Panc1 (cell line): ENCODE measurements around the gene MAL. TPM values are rescaled to one million over a fixed set of nuclear protein-coding genes. Genes with fewer than 3 reads are reported as not detected.

Experiments used
- ATAC-seq: fragments of 200-7000 bp; cut with Tn5 transposase; 2 replicates; pipeline ENCODE4 v1.9.1; 2020; ENCODE audit warnings: mild to moderate bottlenecking, moderate library complexity
- BruUV-seq: library from RNA; stranded (reverse); fragments of 400-500 nt; replicated peaks from 2 replicates; lab custom pipeline; 2021; lab: Mats Ljungman, UMichigan
- CTCF ChIA-PET: fragments of 300-600 bp; sonication (Branson Sonifier 250); formaldehyde crosslinking; loops from one replicate; lab custom pipeline; 2022; ENCODE audit warnings: antibody characterized with exemption; lab: Charles Lee
- POLR2A ChIA-PET: fragments of 300-600 bp; sonication (Branson Sonifier 250); formaldehyde crosslinking; loops from one replicate; lab custom pipeline; 2022; ENCODE audit warnings: antibody characterized with exemption; lab: Charles Lee
- DNase-seq: peaks from one replicate; pipeline ENCODE4 v3.0.0-alpha.2; 2010; ENCODE audit warnings: low read depth, low spot score
- H3K27ac ChIP-seq: 2 replicates; pipeline ENCODE4 v1.5.1; 2011; ENCODE audit warnings: mild to moderate bottlenecking, low read length, inconsistent platforms
- H3K27me3 ChIP-seq: fragments of 200-500 bp; sonication (Bioruptor generic); 2 replicates; pipeline ENCODE4 v1.6.0; 2014; ENCODE audit warnings: low read length, inconsistent platforms; ENCODE audit not compliant: control insufficient read depth, insufficient read depth
- H3K36me3 ChIP-seq: fragments of 200-500 bp; sonication (Bioruptor generic); 2 replicates; pipeline ENCODE4 v1.5.1; 2014; ENCODE audit warnings: inconsistent platforms, mild to moderate bottlenecking, low read length, moderate library complexity; ENCODE audit not compliant: control insufficient read depth, insufficient read depth
- H3K4me1 ChIP-seq: 2 replicates; pipeline ENCODE4 v1.5.1; 2011; ENCODE audit warnings: inconsistent platforms, mild to moderate bottlenecking, low read length, moderate library complexity; ENCODE audit not compliant: control insufficient read depth, insufficient read depth
- H3K4me3 ChIP-seq, 2 experiments: 2 replicates each; pipeline ENCODE4 v1.5.1; 2011 to 2012; ENCODE audit warnings: low read depth in 2 of 2, low read length in 2 of 2, mild to moderate bottlenecking in 2 of 2, inconsistent platforms in 1 of 2, moderate library complexity in 1 of 2
- H3K9me3 ChIP-seq: fragments of 200-500 bp; sonication (Bioruptor generic); 2 replicates; pipeline ENCODE4 v1.5.1; 2014; ENCODE audit warnings: low read depth, mild to moderate bottlenecking, inconsistent platforms, low read length, moderate library complexity; ENCODE audit not compliant: control insufficient read depth, insufficient read depth
- POLR2AphosphoS5 ChIP-seq: IDR thresholded peaks from 2 replicates; pipeline ENCODE4 v1.6.1; 2012; ENCODE audit warnings: mild to moderate bottlenecking, low read depth, low read length, moderate library complexity
- SIN3A ChIP-seq: IDR thresholded peaks from 2 replicates; pipeline ENCODE4 v1.6.1; 2012; ENCODE audit warnings: low read depth, mild to moderate bottlenecking, low read length, moderate library complexity, borderline replicate concordance; ENCODE audit not compliant: insufficient read depth
- TCF7L2 ChIP-seq: IDR thresholded peaks from 2 replicates; pipeline ENCODE4 v1.6.1; 2011; ENCODE audit warnings: mild to moderate bottlenecking, low read depth, low read length, inconsistent platforms
- in situ Hi-C: cut with HindIII; loops from 2 replicates; pipeline ENCODE4 v1.10.0; 2016; ENCODE audit warnings: low sequenced_read_pairs, low pct_unique_long_range_greater_than_20kb
- intact Hi-C: fragments of 100-400 bp; cut with micrococcal nuclease; formaldehyde crosslinking; loops from one replicate; pipeline ENCODE4 v1.10.0; 2022; ENCODE audit not compliant: unreplicated experiment
- total RNA-seq: library from RNA; stranded (reverse); gene quantifications from one replicate; pipeline ENCODE4 v1.2.1, GENCODE V29; 2021; ENCODE audit not compliant: unreplicated experiment
- TF ChIP-seq, protein P1 (sequence below), 2 experiments: IDR thresholded peaks; 2 replicates each; pipeline ENCODE4 v1.6.1; 2011 to 2012; ENCODE audit warnings: low read depth in 2 of 2, control low read depth in 1 of 2, low read length in 1 of 2, mild to moderate bottlenecking in 1 of 2, moderate library complexity in 1 of 2; ENCODE audit not compliant: insufficient read depth in 1 of 2
- TF ChIP-seq, protein P2 (sequence below): fragments of 450-650 bp; IDR thresholded peaks from 2 replicates; pipeline ENCODE4 v1.5.1; 2017; ENCODE audit warnings: mild to moderate bottlenecking

MAL gene
- total RNA-seq, 1 experiment from 2014 or later: 1.3 TPM

- 0 out of 2 replicates have a peak, but pooled peaks cover 4% of the 10 kb centered on the region for H3K27me3 ChIP-seq
- ChIA-PET POLR2A (no interaction called here), CTCF (interaction anchor here (1.1 kb wide), 1 partner anchor 40 kb away, joined by 4 read pairs; no protein-coding TSS in a partner anchor)
- no TSS peak for BruUV-seq
- DNase-seq (no peak), ATAC-seq (no peak)
- in situ Hi-C loops (no loop called here), intact Hi-C loops (no loop called here)
- H3K27ac ChIP-seq: no peak overlapping the region
- TF ChIP-seq, protein P1, sequence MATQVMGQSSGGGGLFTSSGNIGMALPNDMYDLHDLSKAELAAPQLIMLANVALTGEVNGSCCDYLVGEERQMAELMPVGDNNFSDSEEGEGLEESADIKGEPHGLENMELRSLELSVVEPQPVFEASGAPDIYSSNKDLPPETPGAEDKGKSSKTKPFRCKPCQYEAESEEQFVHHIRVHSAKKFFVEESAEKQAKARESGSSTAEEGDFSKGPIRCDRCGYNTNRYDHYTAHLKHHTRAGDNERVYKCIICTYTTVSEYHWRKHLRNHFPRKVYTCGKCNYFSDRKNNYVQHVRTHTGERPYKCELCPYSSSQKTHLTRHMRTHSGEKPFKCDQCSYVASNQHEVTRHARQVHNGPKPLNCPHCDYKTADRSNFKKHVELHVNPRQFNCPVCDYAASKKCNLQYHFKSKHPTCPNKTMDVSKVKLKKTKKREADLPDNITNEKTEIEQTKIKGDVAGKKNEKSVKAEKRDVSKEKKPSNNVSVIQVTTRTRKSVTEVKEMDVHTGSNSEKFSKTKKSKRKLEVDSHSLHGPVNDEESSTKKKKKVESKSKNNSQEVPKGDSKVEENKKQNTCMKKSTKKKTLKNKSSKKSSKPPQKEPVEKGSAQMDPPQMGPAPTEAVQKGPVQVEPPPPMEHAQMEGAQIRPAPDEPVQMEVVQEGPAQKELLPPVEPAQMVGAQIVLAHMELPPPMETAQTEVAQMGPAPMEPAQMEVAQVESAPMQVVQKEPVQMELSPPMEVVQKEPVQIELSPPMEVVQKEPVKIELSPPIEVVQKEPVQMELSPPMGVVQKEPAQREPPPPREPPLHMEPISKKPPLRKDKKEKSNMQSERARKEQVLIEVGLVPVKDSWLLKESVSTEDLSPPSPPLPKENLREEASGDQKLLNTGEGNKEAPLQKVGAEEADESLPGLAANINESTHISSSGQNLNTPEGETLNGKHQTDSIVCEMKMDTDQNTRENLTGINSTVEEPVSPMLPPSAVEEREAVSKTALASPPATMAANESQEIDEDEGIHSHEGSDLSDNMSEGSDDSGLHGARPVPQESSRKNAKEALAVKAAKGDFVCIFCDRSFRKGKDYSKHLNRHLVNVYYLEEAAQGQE (IDR thresholded peaks at IDR 0.05; ENCODE audit: insufficient read depth in 1 of 2, low read depth in 2 of 2, low read length in 1 of 2): no peak
- TF ChIP-seq POLR2AphosphoS5 (no peak), SIN3A (no peak), TCF7L2 (no peak)
- TF ChIP-seq, protein P2, sequence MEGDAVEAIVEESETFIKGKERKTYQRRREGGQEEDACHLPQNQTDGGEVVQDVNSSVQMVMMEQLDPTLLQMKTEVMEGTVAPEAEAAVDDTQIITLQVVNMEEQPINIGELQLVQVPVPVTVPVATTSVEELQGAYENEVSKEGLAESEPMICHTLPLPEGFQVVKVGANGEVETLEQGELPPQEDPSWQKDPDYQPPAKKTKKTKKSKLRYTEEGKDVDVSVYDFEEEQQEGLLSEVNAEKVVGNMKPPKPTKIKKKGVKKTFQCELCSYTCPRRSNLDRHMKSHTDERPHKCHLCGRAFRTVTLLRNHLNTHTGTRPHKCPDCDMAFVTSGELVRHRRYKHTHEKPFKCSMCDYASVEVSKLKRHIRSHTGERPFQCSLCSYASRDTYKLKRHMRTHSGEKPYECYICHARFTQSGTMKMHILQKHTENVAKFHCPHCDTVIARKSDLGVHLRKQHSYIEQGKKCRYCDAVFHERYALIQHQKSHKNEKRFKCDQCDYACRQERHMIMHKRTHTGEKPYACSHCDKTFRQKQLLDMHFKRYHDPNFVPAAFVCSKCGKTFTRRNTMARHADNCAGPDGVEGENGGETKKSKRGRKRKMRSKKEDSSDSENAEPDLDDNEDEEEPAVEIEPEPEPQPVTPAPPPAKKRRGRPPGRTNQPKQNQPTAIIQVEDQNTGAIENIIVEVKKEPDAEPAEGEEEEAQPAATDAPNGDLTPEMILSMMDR: no peak
- H3K9me3 ChIP-seq: no peaks in the 10 kb centered on the region
- H3K4me3 ChIP-seq: no peak overlapping the region
- H3K36me3 ChIP-seq: no peaks in the 10 kb centered on the region
- no peaks in the 10 kb centered on the region for H3K4me1 ChIP-seq
These were observed 42.8 kb upstream of the MAL start for GRCh38 chr2:94982675-94983074.

GRCh38 chr2:94984964-94985575 lies 40.4 kb upstream of the MAL start:
- Histone ChIP-seq H3K9me3 (no peaks in the 10 kb centered on the region), H3K36me3 (no peaks in the 10 kb centered on the region), H3K4me1 (no peaks in the 10 kb centered on the region), H3K27me3 (peaks cover 12% of the 10 kb centered on the region), H3K4me3 (no peak overlapping the region), H3K27ac (no peak overlapping the region)
- TF ChIP-seq, protein P2: no peak
- BruUV-seq: no TSS peak
- ATAC-seq: no peak
- in situ Hi-C loops (no loop called here), intact Hi-C loops (no loop called here)
- DNase-seq: no peak
- CTCF ChIA-PET: no interaction called here
- POLR2A ChIA-PET: no interaction called here
